ENCODE results near the gene CAPG. TPM values are rescaled to one million over a fixed set of nuclear protein-coding genes. Genes with fewer than 3 reads are reported as not detected.

CAPG gene
- total and polyA plus RNA-seq, 10 of the 15 experiments (the other 5 are each of a cell fraction or from before 2014, with no cell fraction given) = 26.3 to 192 (median 100) TPM

- TF ChIP-seq SMAD5 (IDR thresholded peaks at IDR 0.05; ENCODE audit: low read depth) (no peak), BMI1 (IDR thresholded peaks at IDR 0.05; ENCODE audit: borderline replicate concordance) (no peak), LARP7 (IDR thresholded peaks at IDR 0.05) (no peak), NR2C1 (IDR thresholded peaks at IDR 0.05) (no peak), KDM1A (IDR thresholded peaks at IDR 0.05; ENCODE audit: borderline replicate concordance) (no peak), NFIC (IDR thresholded peaks at IDR 0.05; ENCODE audit: low read depth, low read length) (no peak), YY1 (IDR thresholded peaks at IDR 0.05; ENCODE audit: low read depth, low read length) (no peak), ZBED1 (IDR thresholded peaks at IDR 0.05; ENCODE audit: borderline replicate concordance) (no peak), EZH2 (IDR thresholded peaks at IDR 0.05; ENCODE audit: borderline replicate concordance, control insufficient read depth, low read depth, low read length) (no peak)
These were observed 628 bp upstream of the CAPG start (continued) for GRCh38 chr2:85410584-85411404.

GRCh38 chr2:85405201-85406059 is 4.7 kb downstream of the CAPG start:
- no peak for DNase-seq (ENCODE audit: low read depth, low spot score)
- Histone ChIP-seq H3K9ac (ENCODE audit: control insufficient read depth, insufficient read depth, low read length) (peak overlapping the region; percentile 7; the same call in 1 of the 2 replicates), H3K4me1 (ENCODE audit: control insufficient read depth, insufficient read depth, low read length) (peaks cover 24% of the 10 kb centered on the region), H3K27me3 (replicated peaks in 1 of 2; ENCODE audit: control insufficient read depth in 2 of 2, insufficient read depth in 2 of 2, low read length in 1 of 2) (no peaks in the 10 kb centered on the region), H3K4me3 (peak overlapping the region; percentile 24; the same call in 1 of the 2 replicates), H3K79me2 (ENCODE audit: control insufficient read depth, insufficient read depth, low read length) (no peaks in the 10 kb centered on the region; the same call in none of the 2 replicates), H4K20me1 (ENCODE audit: control insufficient read depth, insufficient read depth) (no peaks in the 10 kb centered on the region), H2AFZ (ENCODE audit: control insufficient read depth, low read depth, low read length) (peak overlapping the region; percentile 70), H3K36me3 (ENCODE audit: control insufficient read depth in 2 of 2, insufficient read depth in 2 of 2, low read length in 1 of 2) (no peaks in the 10 kb centered on the region), H3K4me2 (ENCODE audit: control insufficient read depth, insufficient read depth) (peak overlapping the region; percentile 71), H3K9me3 (replicated peaks; ENCODE audit: control insufficient read depth, insufficient read depth, low read length) (no peaks in the 10 kb centered on the region; the same call in 1 of the 3 replicates), H3K27ac (ENCODE audit: control insufficient read depth, insufficient read depth) (peak overlapping the region; percentile 11; the same call in 1 of the 2 replicates)
- ChIA-PET POLR2A (interaction anchor here (0.6 to 1.0 kb wide), 4 partner anchors 8 to 19 kb away, joined by 3 to 6 read pairs (median 3); partner anchors contain the start of gene SH2D6), SMC1A (ENCODE audit: uncharacterized antibody, unreplicated experiment) (interaction anchor here (1.4 to 2.7 kb wide), 2 partner anchors 14 to 16 kb away, joined by 4 to 10 read pairs; partner anchors contain the start of gene SH2D6), RAD21 (ENCODE audit: unreplicated experiment) (interaction anchor here (0.9 to 1.0 kb wide), 3 partner anchors 13 to 147 kb away, joined by 3 read pairs; partner anchors contain the start of gene SH2D6), CTCF (interaction anchor here (0.6 to 2.0 kb wide), 4 partner anchors 13 to 720 kb away, joined by 3 to 7 read pairs (median 4); no protein-coding TSS in a partner anchor)
- WGBS (ENCODE audit: insufficient coverage, insufficient replicate concordance, low lambda C conversion rate, missing lambda C conversion rate) = 41% methylated on average over 15 of the region's 15 CpGs
- in situ Hi-C loops (cut with MboI) (no loop called here), intact Hi-C loops (cut with micrococcal nuclease; ENCODE audit: unreplicated experiment) (no loop called here)
- FAIRE-seq = peak; percentile 18
- ATAC-seq = no peak
- no TSS peak for BruUV-seq (replicated peaks)
- TF ChIP-seq ZNF384 (IDR thresholded peaks at IDR 0.05; ENCODE audit: borderline replicate concordance, low read depth, low read length) (no peak), SMC3 (IDR thresholded peaks at IDR 0.05; ENCODE audit: borderline replicate concordance, low read length) (no peak), RBBP5 (conservative IDR thresholded peaks at IDR 0.05) (no peak), ESRRA (IDR thresholded peaks at IDR 0.05; ENCODE audit: low read length) (no peak), ZNF622 (IDR thresholded peaks at IDR 0.05) (no peak), USF2 (IDR thresholded peaks at IDR 0.05; ENCODE audit: borderline replicate concordance, low read depth, low read length) (no peak), HSF1 (IDR thresholded peaks at IDR 0.05; ENCODE audit: low read depth, low read length) (no peak), CBX3 (IDR thresholded peaks at IDR 0.05; ENCODE audit: borderline replicate concordance, low read depth) (no peak), BACH1 (IDR thresholded peaks at IDR 0.05; ENCODE audit: borderline replicate concordance) (no peak), RB1 (IDR thresholded peaks at IDR 0.05; ENCODE audit: borderline replicate concordance) (no peak), IKZF1 (conservative IDR thresholded peaks at IDR 0.05) (no peak), RUNX3 (IDR thresholded peaks at IDR 0.05; ENCODE audit: low read length) (peak; percentile 20; the same call in 1 of the 2 replicates)
